ENCODE measurements around the gene CLCA2. TPM values are rescaled to one million over a fixed set of nuclear protein-coding genes. Genes with fewer than 3 reads are reported as not detected.

Gene CLCA2
- total RNA-seq, 4 donors from 2014 or later, result 0.94 to 1.1 (median 1.0) TPM; not detected in 1

DNA sequence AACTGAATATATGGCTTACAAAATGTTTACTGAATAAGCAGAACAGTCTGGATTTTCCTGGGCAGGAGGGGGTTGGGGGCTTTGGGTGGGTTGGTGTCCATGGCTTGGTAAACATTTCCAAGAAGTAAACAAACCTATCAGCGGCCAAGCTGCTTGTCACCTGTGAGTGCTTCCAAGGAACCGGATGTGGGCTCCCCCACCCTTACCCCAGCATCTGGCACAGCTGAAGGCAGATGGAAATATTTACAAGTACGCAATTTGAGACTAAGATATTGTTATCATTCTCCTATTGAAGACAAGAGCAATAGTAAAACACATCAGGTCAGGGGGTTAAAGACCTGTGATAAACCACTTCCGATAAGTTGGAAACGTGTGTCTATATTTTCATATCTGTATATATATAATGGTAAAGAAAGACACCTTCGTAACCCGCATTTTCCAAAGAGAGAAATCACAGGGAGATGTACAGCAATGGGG, 44.6 kb downstream of the CLCA2 start, which contains the start of gene CLCA1:
Gene CLCA1, plus strand, starts transcription at position 427 of the 477 bp plus-strand sequence. Its CDS starts 45 bp downstream, at position 472.
- TF ChIP-seq, protein P1, sequence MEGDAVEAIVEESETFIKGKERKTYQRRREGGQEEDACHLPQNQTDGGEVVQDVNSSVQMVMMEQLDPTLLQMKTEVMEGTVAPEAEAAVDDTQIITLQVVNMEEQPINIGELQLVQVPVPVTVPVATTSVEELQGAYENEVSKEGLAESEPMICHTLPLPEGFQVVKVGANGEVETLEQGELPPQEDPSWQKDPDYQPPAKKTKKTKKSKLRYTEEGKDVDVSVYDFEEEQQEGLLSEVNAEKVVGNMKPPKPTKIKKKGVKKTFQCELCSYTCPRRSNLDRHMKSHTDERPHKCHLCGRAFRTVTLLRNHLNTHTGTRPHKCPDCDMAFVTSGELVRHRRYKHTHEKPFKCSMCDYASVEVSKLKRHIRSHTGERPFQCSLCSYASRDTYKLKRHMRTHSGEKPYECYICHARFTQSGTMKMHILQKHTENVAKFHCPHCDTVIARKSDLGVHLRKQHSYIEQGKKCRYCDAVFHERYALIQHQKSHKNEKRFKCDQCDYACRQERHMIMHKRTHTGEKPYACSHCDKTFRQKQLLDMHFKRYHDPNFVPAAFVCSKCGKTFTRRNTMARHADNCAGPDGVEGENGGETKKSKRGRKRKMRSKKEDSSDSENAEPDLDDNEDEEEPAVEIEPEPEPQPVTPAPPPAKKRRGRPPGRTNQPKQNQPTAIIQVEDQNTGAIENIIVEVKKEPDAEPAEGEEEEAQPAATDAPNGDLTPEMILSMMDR (IDR thresholded peaks at IDR 0.05), result no peak
- DNase-seq (ENCODE audit: low spot score) (no peak), ATAC-seq (ENCODE audit: low FRiP score) (no peak)

DNA sequence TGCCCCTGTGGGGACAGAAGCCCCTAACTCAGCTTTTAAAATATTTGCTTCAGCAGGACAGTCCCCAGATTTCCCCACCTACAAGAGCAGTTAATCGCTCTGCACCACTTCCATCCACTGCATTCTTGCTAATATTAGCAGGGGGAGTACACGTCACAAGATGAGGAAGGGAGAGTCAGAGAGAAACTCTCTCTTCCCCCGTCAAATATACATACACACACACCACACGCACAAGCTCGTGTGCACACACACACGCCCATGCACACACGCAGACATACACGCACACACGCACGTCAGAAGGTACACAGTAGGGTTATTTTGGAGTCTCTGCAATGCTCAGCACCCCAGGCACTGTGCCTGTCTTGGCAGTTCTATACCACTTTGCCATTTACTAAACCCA, 46.9 kb downstream of the CLCA2 start:
- ATAC-seq (ENCODE audit: low FRiP score) (no peak), DNase-seq (ENCODE audit: low spot score) (no peak)
- TF ChIP-seq, protein P1 (IDR thresholded peaks at IDR 0.05), result no peak

DNA sequence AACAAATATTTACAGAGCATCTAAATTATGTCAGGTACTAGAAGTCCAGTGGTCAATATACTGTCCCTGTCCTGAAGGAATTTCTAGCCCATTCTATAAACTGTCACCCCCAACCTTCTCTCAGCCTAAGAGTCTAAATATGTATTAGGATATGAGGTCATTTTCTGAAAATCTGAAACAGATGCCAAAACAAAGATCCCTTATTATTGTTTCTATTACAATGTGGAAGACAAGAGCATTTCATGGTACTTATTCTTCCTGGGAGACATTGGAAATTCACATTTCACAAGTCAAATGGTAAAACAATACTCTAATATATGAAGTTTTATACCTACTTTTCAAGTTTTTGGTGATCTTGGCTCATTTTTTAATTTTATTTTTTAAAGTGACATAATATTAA, 47.3 kb downstream of the CLCA2 start:
- no peak for DNase-seq (ENCODE audit: low spot score)
- TF ChIP-seq, protein P1 (IDR thresholded peaks at IDR 0.05), result no peak
- ATAC-seq (ENCODE audit: low FRiP score), result no peak

DNA sequence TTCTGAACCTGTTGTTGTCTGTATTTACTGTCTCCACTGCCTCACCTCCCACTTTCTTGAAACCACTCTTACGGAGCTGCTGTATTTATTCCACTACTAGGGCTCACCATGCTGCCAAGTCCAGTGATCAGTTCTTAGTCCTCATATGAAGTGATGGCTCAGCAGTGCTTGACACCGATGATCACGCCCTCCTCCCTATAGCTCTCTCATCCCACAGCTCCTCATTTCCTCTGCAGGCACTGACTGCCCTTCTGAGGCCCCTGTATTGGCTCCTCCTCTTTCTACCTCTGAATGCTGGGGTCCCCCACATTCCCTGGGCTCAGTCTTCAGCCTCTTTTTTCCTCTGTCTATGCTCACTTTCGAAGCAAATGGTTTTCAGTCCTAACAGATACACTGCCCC, 48.2 kb downstream of the CLCA2 start:
- DNase-seq (ENCODE audit: low spot score), result no peak
- TF ChIP-seq, protein P1 (IDR thresholded peaks at IDR 0.05), result no peak
- no peak for ATAC-seq (ENCODE audit: low FRiP score)

DNA sequence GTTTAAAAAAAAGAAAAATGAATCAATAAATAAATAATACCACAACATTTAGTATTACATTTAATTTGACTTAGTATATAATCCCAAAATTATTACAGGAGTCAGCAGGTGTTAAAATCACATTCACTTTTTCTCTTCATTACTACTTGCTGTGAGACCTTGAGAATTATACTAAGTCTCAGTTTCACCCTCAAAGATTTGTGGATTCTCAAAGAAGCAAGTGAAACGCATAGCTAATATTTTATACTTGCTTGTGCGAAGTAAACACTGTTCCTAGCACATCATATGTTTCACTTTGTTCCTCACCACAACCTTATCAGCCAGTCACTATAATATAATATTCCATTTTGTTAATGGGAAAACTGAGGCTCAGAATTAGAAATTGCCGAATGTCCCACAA, 48.8 kb downstream of the CLCA2 start:
- ATAC-seq (ENCODE audit: low FRiP score) (no peak), DNase-seq (ENCODE audit: low spot score) (no peak)
- TF ChIP-seq, protein P1 (IDR thresholded peaks at IDR 0.05), result no peak

DNA sequence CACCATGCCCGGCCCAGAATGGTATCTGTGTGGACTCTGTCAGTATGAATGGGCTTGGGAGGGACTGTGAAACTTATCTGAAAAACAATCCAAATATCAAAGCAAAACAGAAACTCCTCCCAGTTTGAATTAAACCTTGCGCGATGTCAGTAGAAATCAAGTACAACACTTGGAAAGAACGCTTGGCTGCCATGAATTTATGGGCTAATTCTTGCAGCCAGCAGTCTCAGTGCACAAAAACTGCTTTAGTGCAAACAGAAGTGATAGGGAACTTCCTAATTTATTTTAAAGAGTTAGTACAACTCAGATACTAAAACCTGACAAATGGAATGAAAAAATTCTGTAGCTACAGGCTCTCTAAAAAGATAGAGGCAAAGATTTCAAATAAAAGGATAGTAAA, 53.3 kb downstream of the CLCA2 start:
- DNase-seq (ENCODE audit: low spot score) (no peak), ATAC-seq (ENCODE audit: low FRiP score) (no peak)
- TF ChIP-seq, protein P1 (IDR thresholded peaks at IDR 0.05), result no peak

DNA sequence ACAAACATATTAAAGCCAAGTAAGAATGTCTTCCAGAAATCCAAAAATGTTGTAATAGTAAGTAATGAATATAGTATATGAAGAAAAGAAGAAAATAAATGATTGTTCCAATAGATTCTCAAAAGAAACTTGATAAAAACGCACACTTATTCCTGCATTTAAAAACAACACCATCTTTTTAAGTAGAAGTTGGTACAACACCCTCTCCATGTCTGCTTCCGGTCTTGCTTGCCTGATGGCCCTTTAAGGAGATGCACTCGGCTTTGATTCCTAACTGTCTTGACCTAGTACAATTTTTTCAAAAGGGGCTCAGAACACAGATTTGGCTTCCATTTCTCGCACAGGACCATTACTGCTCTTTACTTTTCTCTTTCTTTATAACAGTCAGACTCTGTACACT, 53.7 kb downstream of the CLCA2 start:
- DNase-seq (ENCODE audit: low spot score) (no peak), ATAC-seq (ENCODE audit: low FRiP score) (no peak)
- TF ChIP-seq, protein P1 (IDR thresholded peaks at IDR 0.05), result no peak
